Activated CD4-positive, alpha-beta T cell treated with anti-CD3 and anti-CD28 coated beads for 24 hours (primary cell): ENCODE results near the gene CHMP1A.
"Not testable (repeated sequence)": the region's sequence is repeated elsewhere in the genome, so short reads cannot be mapped to it uniquely, and the experiment has no call there.

Experiments
- DNase-seq, 2 donors: peaks; one replicate each; pipeline ENCODE4 v3.0.0-alpha.2; 2020; ENCODE audit warnings: low read depth in 2 of 2

The CHMP1A gene

GRCh38 chr16:89658221-89658879 is 842 bp upstream of the CHMP1A start:
- no peak for DNase-seq

- DNase-seq, result no peak
Measured at GRCh38 chr16:89656435-89657121, 930 bp downstream of the CHMP1A start.

- DNase-seq, result no peak
Measured at GRCh38 chr16:89655062-89655643, 2.4 kb downstream of the CHMP1A start.

- DNase-seq, result no peak
Measured at GRCh38 chr16:89653656-89654295, 3.7 kb downstream of the CHMP1A start.

GRCh38 chr16:89651584-89651983 is 5.9 kb downstream of the CHMP1A start:
- DNase-seq, result no peak

- no peak for DNase-seq
Measured at GRCh38 chr16:89646906-89647305, 10.6 kb downstream of the CHMP1A start.

GRCh38 chr16:89646270-89646669 is 11.2 kb downstream of the CHMP1A start:
- no peak for DNase-seq

- DNase-seq, result no peak
Measured at GRCh38 chr16:89645122-89645521, 12.4 kb downstream of the CHMP1A start.

- DNase-seq, result no peak
Measured at GRCh38 chr16:89643769-89644300, 13.7 kb downstream of the CHMP1A start.

GRCh38 chr16:89642574-89642973 is 14.9 kb downstream of the CHMP1A start:
- DNase-seq, result no peak

- no peak for DNase-seq
Measured at GRCh38 chr16:89641458-89642119, 15.9 kb downstream of the CHMP1A start.

GRCh38 chr16:89639385-89639784 is 18.1 kb downstream of the CHMP1A start:
- no peak for DNase-seq

- no peak for DNase-seq
Measured at GRCh38 chr16:89638455-89638854, 19.1 kb downstream of the CHMP1A start.

GRCh38 chr16:89637379-89637778 is 20.1 kb downstream of the CHMP1A start:
- no peak for DNase-seq

- no peak for DNase-seq
Measured at GRCh38 chr16:89636663-89637062, 20.8 kb downstream of the CHMP1A start.

- not testable (repeated sequence) for DNase-seq
Measured at GRCh38 chr16:89634463-89635385, 22.8 kb downstream of the CHMP1A start.

- DNase-seq, result no peak
Measured at GRCh38 chr16:89633064-89633631, 24.4 kb downstream of the CHMP1A start.

GRCh38 chr16:89629827-89630610 is 27.5 kb downstream of the CHMP1A start:
- no peak for DNase-seq
